GM18951 (cell line): ENCODE measurements around the gene TTC21B.

ENCODE experiments used
- POLR2A ChIP-seq: IDR thresholded peaks from 4 replicates; pipeline ENCODE4 v1.6.1; 2011; ENCODE audit warnings: mild to moderate bottlenecking; ENCODE audit not compliant: insufficient read length, insufficient read depth; ENCODE audit errors: extremely low read depth
- in situ Hi-C: fragments of 300-500 bp; cut with MboI; formaldehyde crosslinking; loops from one replicate; pipeline ENCODE4 v1.12.0; 2022; ENCODE audit warnings: low sequenced_read_pairs, mixed read lengths, inconsistent platforms; ENCODE audit not compliant: unreplicated experiment

Gene TTC21B

DNA sequence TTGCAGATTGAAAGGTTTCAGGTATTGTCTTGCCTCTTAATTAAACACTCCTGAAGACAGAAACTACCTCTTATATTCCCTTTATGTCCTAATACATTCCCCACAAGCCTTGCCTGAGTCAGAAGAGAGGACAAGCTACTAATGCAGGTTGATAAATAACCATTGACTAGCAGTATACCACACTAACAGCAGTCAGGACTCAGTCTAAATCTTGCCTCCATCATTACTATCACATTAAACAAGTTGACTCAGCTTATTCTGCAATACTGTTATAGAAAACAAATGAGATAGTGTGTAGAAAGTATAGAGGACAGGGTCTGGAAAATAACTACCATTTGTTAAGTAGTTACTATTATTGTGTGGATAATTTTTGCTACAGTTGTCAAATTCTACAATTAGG, 63.8 kb downstream of the TTC21B start:
- TF ChIP-seq POLR2A = no peak
- in situ Hi-C loops = no loop called here

- in situ Hi-C loops = no loop called here
Measured at GRCh38 chr2:165889158-165889557, 64.4 kb downstream of the TTC21B start.

DNA sequence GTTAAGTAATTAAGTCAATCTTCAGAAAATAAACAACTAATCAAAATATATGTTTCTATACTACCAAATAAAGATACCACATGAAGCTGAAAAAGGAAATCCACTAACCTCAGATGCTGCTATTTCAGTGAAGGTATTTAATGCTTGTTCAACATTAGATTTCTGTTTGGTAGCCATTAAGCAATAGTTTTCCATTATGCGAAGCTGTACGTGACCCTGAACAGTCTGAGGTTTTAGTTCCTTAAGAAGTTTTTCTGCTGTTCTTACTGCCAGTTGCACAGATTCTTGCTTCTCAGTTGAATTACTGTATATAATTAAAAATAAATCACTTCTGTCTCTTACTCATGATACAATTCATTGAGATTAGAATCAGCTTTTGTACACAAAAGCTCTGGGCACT, 65.4 kb downstream of the TTC21B start:
- in situ Hi-C loops = no loop called here
- TF ChIP-seq POLR2A = no peak

More at GRCh38 chr2:165889158-165889557, 64.4 kb downstream of the TTC21B start:
- TF ChIP-seq POLR2A = no peak

DNA sequence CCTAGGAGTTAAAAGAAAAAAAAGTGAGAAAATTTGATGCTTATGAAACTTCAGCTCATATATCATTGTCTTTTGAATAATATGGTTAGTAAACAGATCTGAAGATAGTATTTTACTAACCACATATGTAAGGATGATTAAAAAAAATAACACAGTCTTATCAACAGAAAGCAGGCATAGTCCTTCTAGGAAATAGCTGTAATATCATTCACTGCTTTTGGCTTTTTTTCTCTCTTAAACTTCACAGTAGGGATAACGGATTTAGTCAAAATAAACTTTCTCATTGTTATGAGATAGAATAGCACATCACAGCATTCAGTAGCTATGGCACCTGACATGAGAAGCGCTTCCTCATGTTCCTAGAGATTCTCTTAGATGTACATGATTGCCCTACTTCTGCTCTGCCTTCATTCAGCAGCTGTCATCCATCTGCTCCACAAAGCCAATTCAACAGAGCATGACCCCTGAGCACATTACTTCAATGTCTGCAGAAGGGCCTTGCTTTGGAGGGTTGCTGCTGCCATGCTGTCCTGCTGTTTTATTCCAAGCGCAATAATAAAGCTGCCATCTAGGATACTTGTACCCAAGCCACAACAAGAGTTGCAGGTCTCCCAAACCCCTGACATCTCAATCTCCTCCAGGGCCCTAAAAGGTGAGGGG, 67.0 kb downstream of the TTC21B start:
- TF ChIP-seq POLR2A = no peak
- in situ Hi-C loops = no loop called here

DNA sequence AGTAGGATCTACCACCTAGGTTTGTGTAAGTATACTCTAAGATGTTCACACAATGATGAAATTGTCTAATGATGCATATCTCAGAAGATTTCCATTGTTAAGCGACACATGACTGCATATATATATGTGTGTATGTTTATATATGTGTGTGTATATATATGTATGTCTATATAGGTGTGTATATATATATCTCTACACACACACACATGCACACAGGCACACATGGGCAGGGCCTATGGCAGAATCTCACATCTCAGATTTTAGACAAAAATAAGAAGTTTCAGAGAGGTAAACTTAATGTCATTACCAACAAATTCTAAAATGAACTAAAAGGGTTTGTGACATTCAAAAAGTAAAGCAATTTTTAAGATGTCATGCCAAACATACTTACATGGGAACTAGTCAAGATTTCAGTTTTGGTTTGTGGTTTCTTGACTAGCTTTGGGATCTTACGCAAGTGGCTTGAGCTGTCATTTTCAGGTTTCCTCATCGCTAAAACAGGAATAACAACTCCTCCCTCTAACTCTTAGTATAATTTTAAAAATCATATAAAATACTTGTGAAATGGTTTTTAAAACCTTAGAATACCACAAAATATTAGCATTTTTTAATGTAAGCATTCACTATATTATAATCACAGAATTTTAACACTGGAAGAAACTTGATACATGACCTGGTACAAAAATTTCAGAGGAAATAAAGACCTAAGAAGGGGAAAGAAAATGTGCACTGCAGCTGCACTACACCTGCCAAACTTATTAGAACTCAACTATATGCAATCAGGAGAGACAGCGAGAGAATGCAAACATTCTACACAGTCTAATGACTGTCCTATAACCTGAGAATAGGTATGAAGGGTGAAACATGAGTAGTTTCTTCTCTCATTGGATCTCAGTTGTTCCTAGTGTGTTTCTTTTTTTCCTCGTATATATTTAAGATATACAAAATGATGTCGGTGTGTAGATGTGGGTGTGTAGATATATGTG, 75.7 kb downstream of the TTC21B start:
- in situ Hi-C loops = no loop called here
- TF ChIP-seq POLR2A = no peak

DNA sequence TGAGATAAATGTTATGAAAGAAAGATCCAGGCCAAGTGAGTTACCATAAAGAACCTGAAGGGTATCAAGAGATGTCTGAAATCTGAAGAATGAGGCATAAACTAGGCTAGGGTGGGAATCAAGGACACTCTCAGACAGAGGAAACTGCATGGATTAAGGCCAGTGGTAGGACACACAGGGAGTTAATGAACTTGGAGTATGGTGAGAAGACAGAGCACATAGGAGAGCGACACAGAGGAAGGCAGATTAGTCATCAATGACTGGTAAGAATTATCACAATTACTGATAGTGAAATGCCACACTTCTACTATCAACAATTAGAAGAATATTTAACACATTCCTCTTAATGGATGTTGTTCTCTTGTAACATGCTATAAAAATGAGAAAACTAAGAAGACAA, 76.9 kb downstream of the TTC21B start:
- no peak for TF ChIP-seq POLR2A
- in situ Hi-C loops = no loop called here

- no peak for TF ChIP-seq POLR2A
- in situ Hi-C loops = no loop called here
Measured at GRCh38 chr2:165876269-165876668, 77.3 kb downstream of the TTC21B start.

DNA sequence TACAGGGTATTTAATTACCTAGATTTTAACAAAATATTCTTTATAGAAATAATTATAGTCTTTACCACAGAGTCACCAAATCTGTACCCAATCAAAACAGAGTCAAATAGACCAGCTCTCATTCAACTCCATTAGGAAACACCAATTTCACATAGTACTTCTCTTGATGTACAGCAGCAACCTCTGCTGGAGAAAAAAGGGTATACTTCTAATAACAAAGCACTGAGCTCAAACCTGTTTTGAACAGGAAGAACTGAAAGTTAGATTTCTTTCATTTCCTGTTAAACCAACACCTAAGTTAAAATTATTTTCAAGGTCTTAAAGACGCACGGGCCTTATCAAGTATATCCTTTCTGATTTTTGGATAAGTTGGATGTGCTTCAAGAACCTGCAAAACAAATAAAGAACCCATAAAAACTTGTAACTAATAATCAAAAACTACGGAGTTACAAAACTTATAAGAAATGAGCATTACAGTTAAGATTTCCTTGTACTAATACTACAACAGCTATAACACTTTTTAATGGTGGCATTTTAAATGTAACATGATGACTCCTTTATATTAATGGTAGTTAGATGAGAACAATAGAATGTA, 79.0 kb downstream of the TTC21B start:
- in situ Hi-C loops = loop anchor here (25.0 kb wide), 1 partner anchor 462 kb away; no protein-coding TSS in a partner anchor
- TF ChIP-seq POLR2A = no peak

- no peak for TF ChIP-seq POLR2A
- in situ Hi-C loops = loop anchor here (25.0 kb wide), 1 partner anchor 460 kb away; no protein-coding TSS in a partner anchor
Measured at GRCh38 chr2:165872101-165872791, 81.3 kb downstream of the TTC21B start.

DNA sequence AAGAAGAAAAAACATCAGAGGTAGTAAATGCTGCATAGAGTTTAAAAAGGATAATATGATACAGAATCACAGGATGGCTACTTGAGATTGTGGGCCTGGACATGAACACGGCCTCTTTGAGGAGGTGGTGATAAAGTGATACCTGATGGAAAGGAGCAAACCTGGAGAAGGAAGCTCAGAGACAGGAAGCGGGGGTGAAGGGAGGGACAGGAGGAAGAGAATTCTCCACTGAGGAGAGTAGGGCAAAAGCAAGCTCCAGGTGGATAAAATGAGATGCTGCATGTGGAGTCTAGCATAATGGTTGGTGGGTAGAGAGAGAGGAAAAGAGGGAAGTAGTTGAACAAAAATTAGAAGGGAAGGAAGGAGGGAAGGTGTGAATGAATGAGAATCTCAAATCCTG, 82.6 kb downstream of the TTC21B start:
- in situ Hi-C loops = loop anchor here (25.0 kb wide), 1 partner anchor 459 kb away; no protein-coding TSS in a partner anchor

DNA sequence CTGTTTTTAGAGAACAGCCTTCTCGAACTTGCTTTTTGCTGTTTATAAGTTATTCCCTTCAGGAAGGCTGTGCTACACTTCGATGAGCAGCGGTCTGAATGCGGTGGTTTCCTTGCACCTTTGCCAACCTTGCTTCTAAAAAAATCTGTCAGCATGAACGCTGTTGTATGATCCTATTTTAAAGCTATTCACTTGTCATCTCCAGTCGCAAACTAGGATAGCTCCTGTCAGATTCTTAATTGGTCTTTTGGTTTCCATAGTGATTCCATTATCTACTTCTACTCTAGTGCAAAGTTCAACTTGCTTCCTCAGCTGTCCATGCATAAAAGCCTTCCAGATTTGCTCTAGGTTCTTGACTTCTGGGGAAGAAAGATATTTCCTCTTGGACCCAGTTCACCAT, 83.2 kb downstream of the TTC21B start:
- in situ Hi-C loops = loop anchor here (25.0 kb wide), 1 partner anchor 458 kb away; no protein-coding TSS in a partner anchor
- no peak for TF ChIP-seq POLR2A

More for the DNA sequence above, 82.6 kb downstream of the TTC21B start:
- no peak for TF ChIP-seq POLR2A

- TF ChIP-seq POLR2A = no peak
- in situ Hi-C loops = loop anchor here (25.0 kb wide), 1 partner anchor 456 kb away; no protein-coding TSS in a partner anchor
Measured at GRCh38 chr2:165868211-165868610, 85.4 kb downstream of the TTC21B start.
